Activated naive CD4-positive, alpha-beta T cell treated with Interleukin-2 at 50 U/mL for 16 hours (primary cell): Measurements from ENCODE around the gene RPGR.

Source experiments
- DNase-seq: peaks from one replicate; pipeline ENCODE4 v3.0.0-alpha.2; 2020

RPGR gene, protein sequence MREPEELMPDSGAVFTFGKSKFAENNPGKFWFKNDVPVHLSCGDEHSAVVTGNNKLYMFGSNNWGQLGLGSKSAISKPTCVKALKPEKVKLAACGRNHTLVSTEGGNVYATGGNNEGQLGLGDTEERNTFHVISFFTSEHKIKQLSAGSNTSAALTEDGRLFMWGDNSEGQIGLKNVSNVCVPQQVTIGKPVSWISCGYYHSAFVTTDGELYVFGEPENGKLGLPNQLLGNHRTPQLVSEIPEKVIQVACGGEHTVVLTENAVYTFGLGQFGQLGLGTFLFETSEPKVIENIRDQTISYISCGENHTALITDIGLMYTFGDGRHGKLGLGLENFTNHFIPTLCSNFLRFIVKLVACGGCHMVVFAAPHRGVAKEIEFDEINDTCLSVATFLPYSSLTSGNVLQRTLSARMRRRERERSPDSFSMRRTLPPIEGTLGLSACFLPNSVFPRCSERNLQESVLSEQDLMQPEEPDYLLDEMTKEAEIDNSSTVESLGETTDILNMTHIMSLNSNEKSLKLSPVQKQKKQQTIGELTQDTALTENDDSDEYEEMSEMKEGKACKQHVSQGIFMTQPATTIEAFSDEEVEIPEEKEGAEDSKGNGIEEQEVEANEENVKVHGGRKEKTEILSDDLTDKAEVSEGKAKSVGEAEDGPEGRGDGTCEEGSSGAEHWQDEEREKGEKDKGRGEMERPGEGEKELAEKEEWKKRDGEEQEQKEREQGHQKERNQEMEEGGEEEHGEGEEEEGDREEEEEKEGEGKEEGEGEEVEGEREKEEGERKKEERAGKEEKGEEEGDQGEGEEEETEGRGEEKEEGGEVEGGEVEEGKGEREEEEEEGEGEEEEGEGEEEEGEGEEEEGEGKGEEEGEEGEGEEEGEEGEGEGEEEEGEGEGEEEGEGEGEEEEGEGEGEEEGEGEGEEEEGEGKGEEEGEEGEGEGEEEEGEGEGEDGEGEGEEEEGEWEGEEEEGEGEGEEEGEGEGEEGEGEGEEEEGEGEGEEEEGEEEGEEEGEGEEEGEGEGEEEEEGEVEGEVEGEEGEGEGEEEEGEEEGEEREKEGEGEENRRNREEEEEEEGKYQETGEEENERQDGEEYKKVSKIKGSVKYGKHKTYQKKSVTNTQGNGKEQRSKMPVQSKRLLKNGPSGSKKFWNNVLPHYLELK

DNA sequence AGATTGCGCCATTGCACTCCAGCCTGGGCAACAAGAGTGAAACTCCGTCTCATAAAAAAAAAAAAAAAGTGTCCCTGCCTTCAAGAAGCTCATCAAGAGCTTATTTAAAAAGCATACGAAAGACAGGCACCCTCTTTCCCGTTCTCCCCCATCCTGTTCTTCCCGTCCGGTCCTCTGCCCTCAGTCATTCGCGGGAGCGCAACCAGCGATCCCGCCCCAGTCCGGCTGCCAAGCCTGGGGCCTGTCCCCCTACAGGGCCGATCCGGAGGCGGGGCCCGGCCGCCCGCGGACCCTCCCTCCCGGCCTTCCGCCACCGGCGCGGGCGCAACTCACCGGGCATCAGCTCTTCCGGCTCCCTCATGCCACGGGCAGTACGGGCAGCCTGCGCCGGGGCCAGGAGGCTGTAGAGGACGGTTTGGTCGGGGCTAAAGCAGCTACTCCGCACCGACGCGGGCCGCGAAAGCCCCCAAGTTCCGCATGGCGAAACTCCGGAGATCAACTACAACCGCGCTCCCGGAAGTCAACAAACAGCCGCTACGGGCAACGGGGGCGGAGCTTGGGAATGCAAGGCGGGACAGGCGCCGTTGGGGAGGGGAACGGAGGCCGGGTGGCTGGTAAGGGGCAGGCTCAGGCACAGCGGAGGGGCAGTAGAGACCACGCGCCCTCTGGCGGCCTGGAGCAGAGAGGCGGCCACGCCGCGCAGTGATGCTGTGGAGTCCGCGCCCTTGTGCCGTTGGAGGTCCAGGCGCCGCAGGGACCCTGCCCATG is at the start of gene RPGR:
Gene RPGR, minus strand, starts transcription at position 503 of the 768 bp plus-strand sequence. Its CDS starts 142 bp downstream, at position 361.
- peak; percentile 92 for DNase-seq

DNA sequence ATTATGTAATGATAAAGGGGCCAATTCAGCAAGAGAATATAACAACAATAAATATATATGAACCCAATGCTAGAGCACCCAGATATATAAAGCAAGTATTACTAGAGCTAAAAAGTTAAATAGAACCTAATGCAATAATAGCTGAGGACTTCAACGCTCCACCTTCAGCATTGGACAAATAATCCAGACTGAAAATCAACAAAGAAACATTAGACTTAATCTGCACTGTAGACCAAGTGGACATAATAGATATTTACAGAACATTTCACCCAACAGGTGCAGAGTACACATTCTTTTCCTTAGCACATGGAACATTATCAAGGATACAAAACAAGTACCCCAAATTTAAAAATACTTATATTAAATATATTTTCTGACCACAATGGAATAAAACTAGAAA is 49.4 kb upstream of the RPGR start:
- no peak for DNase-seq

DNA sequence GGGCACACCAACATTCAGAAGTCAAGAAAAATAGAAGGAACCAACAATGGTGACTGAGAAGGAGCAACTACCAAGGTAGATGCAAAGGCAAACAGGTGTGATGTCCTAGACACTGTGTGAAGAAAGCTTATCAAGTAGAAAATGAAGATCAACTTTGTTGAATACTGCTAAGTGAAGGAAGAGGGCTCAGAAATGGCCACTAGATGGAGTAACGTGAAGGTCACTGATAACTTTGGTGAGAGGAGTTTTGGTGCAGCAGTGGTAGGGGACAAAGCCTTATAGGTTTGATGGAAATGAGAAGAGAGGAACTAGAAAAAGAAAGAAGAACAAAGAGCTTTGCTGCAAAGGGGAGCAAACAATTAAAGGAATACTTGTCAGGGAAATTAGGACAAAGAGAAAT is 48.6 kb upstream of the RPGR start:
- no peak for DNase-seq

DNA sequence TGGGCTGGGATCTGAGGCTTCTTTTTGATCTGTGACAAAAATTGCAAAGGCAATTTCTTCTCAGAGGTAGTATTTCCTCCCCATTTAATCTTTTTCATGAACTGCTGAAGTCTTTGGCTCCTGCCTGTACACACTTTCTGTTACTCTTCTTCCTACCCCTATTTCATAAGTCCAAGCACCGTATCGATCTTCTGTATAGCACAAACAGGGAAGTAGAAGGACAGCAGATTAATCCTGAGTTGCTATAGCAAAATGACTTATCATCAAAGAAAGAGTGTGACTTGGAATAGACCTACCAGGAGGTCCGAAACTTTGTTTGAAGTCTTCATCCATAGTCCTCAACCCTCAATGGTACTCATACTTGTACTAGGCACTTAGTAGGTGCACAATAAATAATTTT is 47.1 kb upstream of the RPGR start:
- DNase-seq = no peak

DNA sequence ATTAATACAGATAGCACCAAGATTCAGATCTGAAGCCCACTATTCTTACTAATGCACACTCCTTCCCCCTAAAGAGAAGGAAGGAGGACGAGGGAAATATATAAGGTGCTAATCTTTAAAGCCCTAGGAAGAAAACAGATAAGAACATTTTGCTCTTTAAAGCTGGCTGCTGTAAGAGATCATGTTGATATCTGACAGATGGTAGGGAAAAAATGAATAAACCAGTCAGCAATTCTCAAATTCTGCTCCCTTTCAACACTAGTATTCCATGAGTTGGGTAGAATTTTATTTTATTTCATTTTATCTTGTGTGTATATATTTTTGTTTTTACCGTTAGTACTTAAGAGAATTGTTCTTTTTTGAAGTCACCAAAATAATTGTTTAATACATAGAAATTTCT is 44.3 kb upstream of the RPGR start:
- no peak for DNase-seq

DNA sequence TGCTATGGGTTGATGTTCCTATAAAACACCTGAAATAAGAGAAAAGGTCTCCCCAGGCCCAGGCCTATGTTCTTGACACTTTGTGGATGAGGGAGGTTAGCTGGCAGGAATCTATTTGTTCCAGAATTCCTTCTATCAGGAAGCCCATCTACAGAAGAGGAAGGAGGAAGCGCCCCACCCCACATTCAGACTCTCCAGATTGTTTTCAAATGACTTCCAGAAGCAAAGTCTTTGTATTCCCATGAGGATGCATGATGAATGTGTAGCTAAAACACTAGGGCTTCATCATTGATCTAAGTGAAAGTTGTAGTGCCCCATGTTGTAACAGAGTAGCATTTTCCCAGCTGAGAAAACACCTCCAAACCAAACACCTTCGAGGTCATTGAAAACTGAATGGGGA is 41.5 kb upstream of the RPGR start:
- no peak for DNase-seq

DNA sequence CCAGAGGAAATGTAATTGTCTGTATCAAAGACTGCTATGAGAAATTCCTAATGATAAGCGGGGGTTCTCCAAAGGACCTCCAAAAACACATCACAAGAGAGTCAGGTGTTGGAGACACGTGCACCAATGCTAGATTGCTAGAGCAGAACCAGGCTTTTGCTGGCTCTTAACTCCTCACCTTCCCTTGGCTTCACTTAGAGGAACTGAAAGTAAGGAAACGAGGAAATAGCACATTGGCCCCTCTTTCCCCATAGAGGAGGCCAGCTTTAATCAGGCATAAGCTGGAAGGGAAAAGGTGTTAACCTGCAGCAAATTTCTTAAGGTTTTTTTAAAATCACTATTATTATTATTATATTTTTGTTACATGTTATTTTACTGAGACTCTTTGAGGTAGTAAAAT is 38.6 kb upstream of the RPGR start:
- no peak for DNase-seq

DNA sequence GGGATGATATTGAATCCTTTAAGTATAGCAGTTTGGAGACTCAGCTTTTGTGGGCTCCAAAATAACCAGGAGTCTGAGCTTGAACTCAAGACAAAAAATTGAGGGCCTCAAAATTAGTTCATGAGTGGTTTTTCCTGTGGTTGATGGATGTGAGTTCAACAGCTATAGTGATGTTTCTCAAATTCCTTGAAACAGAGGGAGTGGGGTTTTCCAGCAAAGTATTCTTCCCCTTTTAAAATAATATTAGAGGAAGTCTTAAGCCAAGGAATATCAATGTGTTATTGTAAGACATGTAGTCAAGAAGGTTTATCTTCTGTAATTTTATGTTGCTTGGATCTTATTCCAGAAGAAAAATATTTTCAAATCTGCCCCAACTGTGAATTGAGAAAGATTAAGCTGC is 35.7 kb upstream of the RPGR start:
- DNase-seq = no peak

DNA sequence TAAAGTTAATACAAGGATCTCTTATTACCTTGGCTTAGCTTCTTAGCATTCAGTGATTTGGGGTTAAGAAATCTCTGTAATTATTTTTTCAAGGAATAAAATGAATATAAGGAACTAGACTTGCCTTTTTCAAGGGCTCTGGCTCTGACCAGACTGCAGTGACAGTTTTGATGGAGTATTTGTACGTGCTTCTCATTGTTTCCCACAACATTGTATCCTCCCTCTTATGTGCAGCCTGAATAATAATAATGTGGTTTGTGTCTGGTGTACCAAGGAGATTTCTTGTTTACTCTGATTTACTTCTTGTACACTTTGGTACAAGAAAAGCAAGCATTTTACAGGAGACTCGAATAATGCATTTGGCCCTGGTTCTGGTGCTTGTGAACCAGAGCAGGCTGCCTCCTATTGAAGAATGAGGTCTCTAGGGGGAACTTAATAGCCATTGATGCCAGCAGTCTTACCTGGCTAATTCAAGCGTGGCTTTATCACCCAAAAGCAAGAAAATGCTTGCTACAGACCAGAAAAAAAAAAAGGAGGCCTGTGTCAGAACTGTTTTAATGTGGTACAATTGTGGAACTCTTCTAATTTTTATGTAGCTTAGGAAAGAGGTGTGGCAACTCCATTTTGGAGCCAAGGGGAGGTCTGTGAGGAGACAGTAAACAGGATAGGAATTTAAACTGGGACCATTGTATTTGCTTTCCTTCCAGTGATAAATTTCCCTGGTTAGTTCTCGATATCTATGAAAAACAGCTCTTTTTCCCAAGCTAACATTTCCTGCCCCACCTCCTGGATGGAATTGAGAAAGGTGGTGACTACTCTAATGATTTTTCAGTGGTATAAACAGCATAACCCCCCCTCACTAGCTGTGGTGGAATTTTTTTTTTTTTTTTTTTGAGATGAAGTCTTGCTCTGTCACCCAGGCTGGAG is 30.7 kb upstream of the RPGR start:
- DNase-seq = no peak

DNA sequence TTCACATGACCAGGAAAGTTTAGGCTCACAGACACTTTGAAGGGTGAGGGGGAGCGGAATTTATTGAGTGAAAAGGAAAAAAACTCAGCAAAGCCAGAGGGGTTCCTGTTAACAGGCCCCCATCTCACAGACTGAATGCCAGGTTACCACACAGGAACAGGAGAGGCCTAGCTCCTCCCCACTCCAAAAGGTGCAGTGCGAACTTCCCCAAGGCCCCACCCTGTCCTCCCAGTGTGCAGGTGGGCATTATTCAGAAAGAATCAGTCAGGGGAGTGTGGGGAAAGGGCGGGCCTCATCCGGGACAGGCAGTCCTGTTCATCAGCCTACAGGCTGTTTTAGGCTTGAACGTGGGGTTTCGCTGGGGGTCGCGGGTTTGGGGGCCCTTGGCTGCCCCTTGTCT is 29.1 kb upstream of the RPGR start:
- no peak for DNase-seq

DNA sequence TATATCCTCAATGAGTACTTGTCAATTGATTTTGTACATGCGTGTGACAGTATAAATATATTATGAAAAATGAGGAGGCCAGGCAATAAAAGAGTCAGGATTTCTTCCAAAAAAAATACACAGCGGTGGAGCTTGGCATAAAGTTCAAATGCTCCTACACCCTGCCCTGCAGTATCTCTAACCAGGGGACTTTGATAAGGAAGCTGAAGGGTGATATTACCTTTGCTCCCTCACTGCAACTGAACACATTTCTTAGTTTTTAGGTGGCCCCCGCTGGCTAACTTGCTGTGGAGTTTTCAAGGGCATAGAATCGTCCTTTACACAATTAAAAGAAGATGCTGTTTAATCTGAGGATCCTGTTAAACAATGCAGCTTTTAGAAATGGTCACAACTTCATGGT is 25.1 kb upstream of the RPGR start, which contains the start of gene OTC:
Gene OTC, plus strand, starts transcription at position 243 of the 400 bp plus-strand sequence. Its CDS starts 93 bp downstream, at position 336.
- DNase-seq = no peak

DNA sequence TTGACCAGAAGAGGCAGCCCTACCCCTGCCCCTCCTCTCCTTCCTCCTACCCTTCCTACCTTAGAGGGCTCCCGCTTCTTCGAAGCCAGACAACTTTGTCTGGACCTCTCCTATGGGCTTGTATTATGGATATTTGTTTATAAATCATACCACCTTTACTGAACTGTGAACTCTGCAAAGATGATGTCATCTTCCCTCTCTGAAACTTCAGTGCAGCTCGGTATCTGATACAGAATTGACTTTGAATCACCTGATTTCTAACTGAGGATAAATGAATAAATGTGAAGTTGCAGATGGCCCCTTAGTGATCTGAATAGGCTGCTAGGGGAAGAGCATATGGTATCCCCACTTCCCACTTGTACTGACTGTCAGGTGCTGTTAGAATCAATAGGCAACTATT is 24.0 kb upstream of the RPGR start:
- no peak for DNase-seq

DNA sequence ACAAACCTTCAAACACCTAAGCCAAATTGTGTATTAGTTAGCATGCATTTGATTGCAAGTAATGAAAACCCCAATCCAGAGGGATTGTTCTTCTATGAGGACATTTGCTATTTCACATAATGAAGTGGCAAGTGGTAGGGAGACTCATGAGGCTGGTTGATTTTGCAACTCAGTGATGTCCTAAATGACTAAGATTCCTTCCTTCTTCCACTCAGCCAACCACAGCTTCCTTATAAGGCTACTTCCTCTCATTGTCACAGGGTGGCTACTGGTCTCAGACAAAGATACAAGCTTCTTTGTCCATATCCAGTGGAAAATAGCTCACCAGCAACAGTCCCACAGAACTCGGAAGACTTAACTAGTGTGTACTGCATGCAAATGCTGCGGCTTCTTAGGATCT is 19.8 kb upstream of the RPGR start:
- no peak for DNase-seq

DNA sequence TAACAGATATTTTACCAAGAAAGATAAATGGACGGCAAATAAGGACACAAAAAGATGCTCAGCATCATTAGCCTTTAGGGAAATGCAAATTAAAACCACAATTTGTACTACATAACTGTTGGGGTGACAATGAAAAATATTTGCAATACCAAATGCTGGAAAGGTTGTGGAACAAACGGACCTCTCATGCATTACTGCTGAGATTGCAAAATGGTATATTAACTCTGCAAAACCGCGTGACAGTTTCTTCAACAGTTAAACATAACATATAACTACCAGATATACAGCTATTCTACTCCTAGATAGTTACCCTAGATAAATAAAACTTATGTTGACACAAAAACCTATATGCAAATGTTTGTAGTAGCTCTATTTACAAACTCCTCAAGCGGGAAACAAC is 18.8 kb upstream of the RPGR start:
- DNase-seq = no peak

DNA sequence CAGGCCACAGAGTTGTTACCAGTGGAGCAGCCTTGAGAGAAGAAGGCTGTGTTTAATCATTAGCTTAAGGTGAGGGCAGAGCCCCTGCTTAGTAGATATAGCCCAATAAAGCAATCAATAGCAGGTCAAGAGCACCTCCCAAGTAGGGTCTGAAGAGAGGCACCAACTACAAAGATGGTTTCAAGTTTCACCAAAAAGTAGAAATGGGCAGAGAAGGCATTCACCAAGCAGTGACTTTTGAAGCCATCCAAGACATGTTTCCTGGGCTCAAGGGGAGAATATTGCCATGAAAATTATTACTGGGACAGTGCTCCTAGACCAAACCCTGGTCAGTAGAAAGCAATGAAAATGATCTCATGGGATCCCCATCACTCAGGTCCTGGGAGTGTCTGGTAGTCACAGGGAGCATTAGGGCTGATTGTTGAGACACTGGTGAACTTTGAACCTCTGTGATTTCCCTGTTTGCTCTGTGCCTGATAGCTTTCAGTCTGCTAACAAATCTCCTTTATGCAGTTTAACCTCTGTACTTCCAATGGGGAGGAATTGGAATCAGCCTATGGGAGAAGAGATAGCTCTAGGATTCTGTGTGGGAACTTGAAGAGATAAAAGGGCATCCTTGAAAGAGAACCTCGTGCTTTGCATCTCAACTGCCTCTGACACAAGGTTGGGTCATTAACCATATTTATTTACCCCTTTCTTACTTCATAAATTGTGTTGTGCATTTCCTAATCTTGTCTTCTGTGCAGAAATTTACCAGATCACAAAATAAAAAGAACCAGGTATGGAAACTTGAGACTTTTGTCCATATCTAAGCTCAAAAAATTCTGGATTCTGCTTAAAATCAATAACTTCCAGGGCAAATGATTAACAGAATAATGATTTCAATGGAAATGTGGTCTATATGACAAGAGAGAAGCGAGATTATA is 15.8 kb upstream of the RPGR start:
- no peak for DNase-seq

DNA sequence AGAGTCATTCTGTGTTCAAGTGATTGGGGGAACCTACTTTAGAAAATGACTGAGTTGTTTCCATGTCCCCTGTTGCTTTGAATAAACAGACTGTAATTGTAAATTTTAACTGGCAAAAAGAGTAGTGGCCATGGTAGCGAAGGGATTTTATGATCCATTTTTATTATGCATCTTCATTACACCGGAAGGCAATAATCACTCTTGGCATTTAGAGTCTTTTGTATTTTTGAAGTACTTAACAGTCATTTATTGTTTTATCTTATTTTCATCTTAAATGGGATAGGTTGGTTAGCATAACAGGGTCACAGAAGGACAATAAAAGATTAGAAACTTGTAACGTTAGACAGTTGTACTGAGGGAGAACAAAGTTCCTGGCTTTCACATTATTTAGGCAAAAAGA is 14.1 kb upstream of the RPGR start:
- no peak for DNase-seq

DNA sequence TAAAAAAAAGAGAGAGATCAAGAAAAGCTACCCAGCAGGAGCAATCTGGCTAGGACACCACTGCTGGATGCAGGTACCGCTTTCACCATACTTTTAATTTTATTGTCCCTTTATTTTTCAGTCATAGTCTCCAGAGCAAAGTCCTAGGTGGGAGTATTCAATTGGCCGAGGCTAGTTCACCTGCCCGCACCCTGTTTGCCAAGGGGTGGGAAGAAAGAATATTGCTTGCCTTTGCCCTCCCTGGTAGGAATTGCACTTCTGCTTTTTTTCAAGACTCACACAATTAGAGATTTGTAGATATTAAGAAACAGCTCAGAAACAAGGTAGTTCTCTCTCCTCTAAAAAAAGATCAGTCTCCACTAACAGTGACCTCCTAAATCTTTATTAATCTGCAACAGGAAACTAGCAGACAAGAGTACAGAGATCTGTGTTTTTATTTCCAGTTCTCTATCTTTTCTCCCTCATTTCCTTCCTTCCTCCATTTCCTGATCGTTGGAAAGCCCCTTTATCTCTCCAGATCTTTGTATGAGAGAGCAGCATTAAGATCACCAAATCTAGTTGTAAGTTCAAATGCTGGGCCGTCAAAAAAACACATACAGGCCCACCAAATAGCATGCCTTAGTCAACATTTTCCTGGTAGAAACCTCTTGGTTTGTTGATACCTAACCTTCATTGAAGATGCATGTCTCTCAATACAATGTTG is 9.4 kb upstream of the RPGR start:
- no peak for DNase-seq

DNA sequence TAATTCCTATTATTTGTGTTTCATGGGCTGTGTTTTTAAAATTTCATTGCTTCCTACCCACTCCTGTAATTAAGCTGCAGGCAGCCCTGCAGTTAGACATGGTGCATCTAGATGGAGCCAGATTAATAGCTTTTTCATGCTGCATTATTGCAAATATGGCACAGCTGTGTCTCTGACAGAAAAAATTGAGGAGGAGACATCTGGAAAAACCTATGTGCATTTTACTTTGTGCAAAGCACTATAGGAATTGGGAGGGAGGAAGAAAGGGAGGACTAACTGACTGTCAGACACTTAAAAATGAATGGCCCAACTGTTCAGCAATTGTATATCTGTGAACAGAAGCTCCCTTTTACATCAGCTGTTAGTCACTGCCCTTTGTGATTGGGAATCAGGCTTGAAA is 8.1 kb upstream of the RPGR start:
- DNase-seq = no peak

DNA sequence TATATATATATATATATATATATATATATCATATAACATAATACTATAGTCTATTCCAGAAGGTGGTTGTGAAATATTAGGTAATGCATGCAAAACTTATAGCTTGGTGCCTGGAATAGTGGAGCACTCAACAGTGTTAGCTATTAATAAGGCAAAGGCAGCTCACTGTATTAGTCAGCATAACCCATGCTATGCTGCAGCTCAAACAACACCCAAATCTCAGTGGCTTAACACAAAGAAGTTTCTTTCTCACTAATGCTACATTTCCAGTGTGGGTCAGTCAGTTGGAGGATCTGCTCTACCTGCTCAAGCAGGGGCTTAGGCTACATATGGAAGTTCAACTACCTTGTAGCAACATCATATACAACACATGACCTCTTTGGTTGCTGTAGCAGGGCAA is 5.2 kb upstream of the RPGR start:
- DNase-seq = no peak

DNA sequence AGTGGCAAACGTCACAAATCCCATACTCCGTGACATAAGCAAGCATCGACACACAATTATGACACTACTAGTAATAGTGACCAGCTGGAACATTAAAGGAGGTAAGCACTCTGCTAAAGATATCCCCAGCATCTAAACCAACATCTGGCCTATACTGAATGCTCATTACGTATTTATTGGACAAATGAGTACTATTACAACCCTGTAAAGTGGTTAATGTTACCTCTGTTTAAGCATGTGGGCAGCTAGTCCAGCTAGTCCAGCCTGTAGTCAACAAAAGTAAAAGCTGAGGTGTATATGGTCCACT is 419 bp upstream of the RPGR start:
- DNase-seq = no peak
